Type B pancreatic cell (in vitro differentiated cells): Measurements from ENCODE around the gene SGF29. TPM values are rescaled to one million over a fixed set of nuclear protein-coding genes. Genes with fewer than 3 reads are reported as not detected.

Source experiments
- DNase-seq: peaks from one replicate; pipeline ENCODE4 v3.0.0; 2021; ENCODE audit warnings: mixed read lengths; ENCODE audit not compliant: unreplicated experiment; ENCODE audit errors: extremely low spot score
- H3K27ac Mint-ChIP-seq: 2 replicates; pipeline ENCODE4 v1.8.0; 2021; ENCODE audit warnings: mild to moderate bottlenecking, mixed read lengths
- H3K27me3 Mint-ChIP-seq: 2 replicates; pipeline ENCODE4 v1.8.0; 2021; ENCODE audit warnings: mixed read lengths
- H3K36me3 Mint-ChIP-seq: 2 replicates; pipeline ENCODE4 v1.8.0; 2021; ENCODE audit warnings: mixed read lengths
- H3K4me1 Mint-ChIP-seq: one replicate; pipeline ENCODE4 v1.8.0; 2021; ENCODE audit warnings: mixed read lengths; ENCODE audit not compliant: unreplicated experiment
- H3K4me3 Mint-ChIP-seq: 2 replicates; pipeline ENCODE4 v1.8.0; 2021; ENCODE audit warnings: mild to moderate bottlenecking, mixed read lengths
- H3K9me3 Mint-ChIP-seq: 2 replicates; pipeline ENCODE4 v1.8.0; 2021; ENCODE audit warnings: mixed read lengths
- total RNA-seq: library from RNA; stranded (reverse); gene quantifications from 2 replicates; pipeline ENCODE4 v1.2.1, GENCODE V29; 2021; ENCODE audit warnings: low replicate concordance
- TF ChIP-seq, protein P1 (sequence below): fragments of 200-600 bp; sonication (generic); conservative IDR thresholded peaks from 2 replicates; pipeline ENCODE4 v1.5.0; 2021; ENCODE audit warnings: antibody characterized with exemption, mild to moderate bottlenecking

The SGF29 gene
- total RNA-seq, 1 donor from 2014 or later, result 29.6 TPM

DNA sequence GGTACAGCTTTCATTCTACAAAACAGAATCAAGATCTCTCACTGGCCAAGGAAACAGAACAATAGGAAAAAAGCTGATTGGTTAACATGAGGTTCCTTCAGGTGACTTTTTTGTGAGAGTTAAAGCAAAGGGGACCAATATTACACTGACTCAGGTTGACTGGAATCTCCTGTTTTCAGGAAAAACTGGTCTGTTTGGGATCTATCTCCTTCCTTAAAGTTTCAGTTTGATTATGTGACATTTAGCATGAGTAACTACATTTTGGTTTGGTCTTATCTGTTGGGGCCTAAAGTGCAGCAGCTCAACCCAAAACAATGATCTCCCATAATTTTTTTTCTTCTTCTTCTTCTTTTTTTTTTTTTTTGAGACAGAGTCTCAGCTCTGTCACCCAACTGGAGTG is 24.6 kb upstream of the SGF29 start:
- DNase-seq, result no peak
- Mint-ChIP-seq H3K36me3 (no peaks in the 10 kb centered on the region), H3K9me3 (no peaks in the 10 kb centered on the region), H3K27ac (peak overlapping the region; percentile 62), H3K4me1 (peaks cover 7% of the 10 kb centered on the region), H3K27me3 (no peaks in the 10 kb centered on the region), H3K4me3 (no peak overlapping the region)
- TF ChIP-seq, protein P1, sequence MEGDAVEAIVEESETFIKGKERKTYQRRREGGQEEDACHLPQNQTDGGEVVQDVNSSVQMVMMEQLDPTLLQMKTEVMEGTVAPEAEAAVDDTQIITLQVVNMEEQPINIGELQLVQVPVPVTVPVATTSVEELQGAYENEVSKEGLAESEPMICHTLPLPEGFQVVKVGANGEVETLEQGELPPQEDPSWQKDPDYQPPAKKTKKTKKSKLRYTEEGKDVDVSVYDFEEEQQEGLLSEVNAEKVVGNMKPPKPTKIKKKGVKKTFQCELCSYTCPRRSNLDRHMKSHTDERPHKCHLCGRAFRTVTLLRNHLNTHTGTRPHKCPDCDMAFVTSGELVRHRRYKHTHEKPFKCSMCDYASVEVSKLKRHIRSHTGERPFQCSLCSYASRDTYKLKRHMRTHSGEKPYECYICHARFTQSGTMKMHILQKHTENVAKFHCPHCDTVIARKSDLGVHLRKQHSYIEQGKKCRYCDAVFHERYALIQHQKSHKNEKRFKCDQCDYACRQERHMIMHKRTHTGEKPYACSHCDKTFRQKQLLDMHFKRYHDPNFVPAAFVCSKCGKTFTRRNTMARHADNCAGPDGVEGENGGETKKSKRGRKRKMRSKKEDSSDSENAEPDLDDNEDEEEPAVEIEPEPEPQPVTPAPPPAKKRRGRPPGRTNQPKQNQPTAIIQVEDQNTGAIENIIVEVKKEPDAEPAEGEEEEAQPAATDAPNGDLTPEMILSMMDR, result no peak

DNA sequence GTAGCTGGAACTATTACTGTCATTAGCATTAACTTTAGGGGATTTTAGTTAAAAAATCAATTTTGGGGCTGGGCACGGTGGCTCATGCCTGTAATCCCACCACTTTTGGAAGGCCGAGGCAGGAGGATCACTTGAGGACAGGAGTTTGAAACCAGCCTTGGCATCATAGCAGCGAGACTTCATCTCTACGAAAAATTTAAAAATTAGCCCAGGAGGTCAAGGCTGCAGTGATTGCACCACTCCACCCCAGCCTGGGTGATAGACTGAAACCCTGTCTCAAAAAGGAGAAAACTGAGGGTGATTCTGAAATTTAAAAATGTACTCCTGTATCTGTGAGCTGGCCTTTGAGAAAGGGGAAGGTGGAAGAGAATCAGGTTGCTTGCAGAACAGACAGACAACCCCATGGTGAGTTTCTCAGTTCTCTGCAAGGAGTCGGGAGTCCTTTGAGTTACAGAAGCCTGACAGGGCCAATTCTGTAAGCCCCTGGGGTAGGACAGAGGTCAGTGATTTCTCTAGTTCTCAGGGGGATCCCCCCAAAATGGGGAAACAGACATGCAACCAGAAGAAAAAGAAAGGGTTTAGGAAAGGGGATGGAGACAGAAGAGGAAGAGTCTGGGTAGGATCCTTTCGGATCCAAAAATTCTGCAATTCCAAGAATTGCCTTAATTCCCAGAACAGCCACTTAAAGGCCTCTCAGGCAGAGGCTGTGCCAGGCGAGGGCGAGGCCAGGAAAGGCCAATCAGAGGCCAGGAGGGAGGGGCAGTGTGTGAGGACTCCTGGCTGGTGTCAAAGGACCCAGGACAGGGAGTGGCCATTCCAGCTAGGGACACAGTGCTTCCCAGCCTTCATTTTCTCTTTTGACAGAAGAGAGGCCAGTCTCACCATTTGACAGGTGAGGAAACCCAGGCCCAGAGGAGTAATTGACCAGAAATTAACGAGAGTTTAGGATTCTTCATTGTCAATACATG is 21.7 kb upstream of the SGF29 start:
- H3K27me3 Mint-ChIP-seq, result no peaks in the 10 kb centered on the region
- peak overlapping the region; percentile 48 for H3K27ac Mint-ChIP-seq
- H3K36me3 Mint-ChIP-seq, result no peaks in the 10 kb centered on the region
- TF ChIP-seq, protein P1, result no peak
- no peaks in the 10 kb centered on the region for H3K9me3 Mint-ChIP-seq
- peaks cover 7% of the 10 kb centered on the region for H3K4me1 Mint-ChIP-seq
- H3K4me3 Mint-ChIP-seq, result no peak overlapping the region
- no peak for DNase-seq

DNA sequence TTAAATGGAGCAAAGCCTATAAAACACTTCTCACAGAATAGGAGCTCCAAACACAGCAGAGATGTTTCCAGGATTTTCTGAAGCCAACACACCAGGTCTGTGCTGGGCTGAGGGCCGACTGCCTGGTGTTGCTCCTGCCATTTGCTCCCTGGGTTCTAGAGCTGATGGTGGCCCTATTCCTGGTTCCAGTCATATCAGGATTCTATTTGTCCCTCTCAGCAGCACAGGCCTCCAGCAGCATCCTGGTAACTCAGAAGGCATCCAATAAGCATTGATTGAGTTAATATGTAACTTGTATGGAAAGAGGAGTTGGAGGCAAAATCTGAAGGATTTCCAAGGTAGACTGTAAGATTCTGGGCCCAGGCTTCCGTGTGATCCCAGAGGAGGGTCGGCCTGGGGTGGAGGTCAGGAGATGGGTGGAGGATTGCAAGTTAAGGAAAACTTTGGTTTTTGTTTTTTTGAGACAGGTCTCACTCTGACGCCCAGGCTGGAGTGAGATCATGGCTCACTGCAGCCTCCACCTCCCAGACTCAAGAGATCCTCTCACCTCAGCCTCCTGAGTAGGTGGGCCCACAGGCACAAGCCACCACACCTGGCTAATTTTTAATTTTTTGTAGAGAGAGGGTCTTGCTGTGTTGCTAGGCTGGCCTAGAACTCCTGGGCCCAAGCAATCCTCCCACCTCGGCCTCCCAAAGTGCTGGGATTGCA is 20.6 kb upstream of the SGF29 start:
- peaks cover 7% of the 10 kb centered on the region for H3K4me1 Mint-ChIP-seq
- no peaks in the 10 kb centered on the region for H3K27me3 Mint-ChIP-seq
- TF ChIP-seq, protein P1, result no peak
- no peak for DNase-seq
- H3K9me3 Mint-ChIP-seq, result no peaks in the 10 kb centered on the region
- H3K4me3 Mint-ChIP-seq, result no peak overlapping the region
- no peak overlapping the region for H3K27ac Mint-ChIP-seq
- H3K36me3 Mint-ChIP-seq, result no peaks in the 10 kb centered on the region

DNA sequence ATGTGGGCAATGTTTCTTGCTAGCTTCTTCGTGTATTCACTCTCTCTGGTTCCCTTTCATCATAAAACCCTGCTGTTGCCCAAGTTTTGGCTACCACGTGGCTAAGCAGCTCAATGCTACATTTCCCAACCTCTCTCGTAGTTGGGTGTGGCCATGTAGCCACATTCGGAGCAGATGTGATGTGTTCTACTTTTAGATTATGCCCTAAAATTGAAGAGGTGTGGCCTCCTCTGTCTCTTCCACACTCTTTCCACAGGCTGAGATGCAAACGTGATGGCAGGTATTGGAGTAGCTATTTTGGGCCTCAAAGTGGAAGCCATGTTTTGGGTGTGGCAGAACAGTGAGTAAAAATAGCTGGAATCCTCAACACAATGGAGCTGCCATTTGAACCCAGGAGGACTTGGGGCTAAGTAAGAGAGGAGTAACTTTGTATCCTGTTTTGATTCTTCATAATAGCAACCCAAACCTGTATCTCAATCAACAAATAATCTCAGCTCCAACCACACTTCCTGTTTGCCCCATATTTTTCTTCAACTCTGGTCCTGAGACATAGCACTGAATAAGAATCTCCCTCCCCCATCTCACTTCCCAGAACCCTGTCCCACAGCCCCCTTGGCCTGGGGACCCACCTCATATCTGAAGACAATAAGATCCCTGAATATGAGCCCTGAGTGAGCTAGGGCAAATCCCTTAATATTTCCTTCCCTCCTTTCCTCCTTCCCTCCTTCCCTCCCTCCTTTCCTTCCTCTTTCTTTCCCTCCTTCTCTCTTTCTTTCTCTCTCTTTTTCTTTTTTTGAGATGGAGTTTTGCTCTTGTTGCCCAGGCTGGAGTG is 19.0 kb upstream of the SGF29 start:
- H3K27ac Mint-ChIP-seq, result no peak overlapping the region
- no peaks in the 10 kb centered on the region for H3K27me3 Mint-ChIP-seq
- TF ChIP-seq, protein P1, result no peak
- peaks cover 7% of the 10 kb centered on the region for H3K4me1 Mint-ChIP-seq
- no peaks in the 10 kb centered on the region for H3K36me3 Mint-ChIP-seq
- DNase-seq, result no peak
- H3K9me3 Mint-ChIP-seq, result no peaks in the 10 kb centered on the region
- no peak overlapping the region for H3K4me3 Mint-ChIP-seq

DNA sequence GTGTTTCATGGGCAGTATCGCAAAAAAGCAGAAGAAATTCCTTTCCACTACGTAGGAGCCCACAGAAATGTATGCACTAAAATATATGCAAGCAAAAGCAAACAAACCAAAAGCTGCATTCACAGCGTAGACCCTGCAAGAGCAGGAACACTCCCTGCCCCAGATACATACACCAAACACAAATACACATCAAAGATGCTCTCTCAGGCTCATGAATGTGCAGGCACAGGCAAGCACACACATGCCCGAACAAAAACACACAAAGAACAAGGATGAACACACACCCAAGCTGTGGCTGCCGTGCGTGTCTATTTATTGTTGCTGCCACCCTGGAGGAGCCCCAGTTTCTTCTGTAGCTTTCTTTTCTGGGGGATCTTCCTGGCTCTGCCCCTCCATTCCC is 16.6 kb upstream of the SGF29 start:
- peak overlapping the region; percentile 51 for H3K27ac Mint-ChIP-seq

More for the DNA sequence above, 16.6 kb upstream of the SGF29 start:
- H3K4me1 Mint-ChIP-seq, result peaks cover 5% of the 10 kb centered on the region
- no peaks in the 10 kb centered on the region for H3K9me3 Mint-ChIP-seq
- no peaks in the 10 kb centered on the region for H3K27me3 Mint-ChIP-seq
- H3K4me3 Mint-ChIP-seq, result no peak overlapping the region
- no peaks in the 10 kb centered on the region for H3K36me3 Mint-ChIP-seq
- TF ChIP-seq, protein P1, result no peak
- DNase-seq, result no peak
